ENCODE results near the gene UBE2G1.
"Not testable (repeated sequence)": the region's sequence is repeated elsewhere in the genome, so short reads cannot be mapped to it uniquely, and the experiment has no call there.

The UBE2G1 gene, protein sequence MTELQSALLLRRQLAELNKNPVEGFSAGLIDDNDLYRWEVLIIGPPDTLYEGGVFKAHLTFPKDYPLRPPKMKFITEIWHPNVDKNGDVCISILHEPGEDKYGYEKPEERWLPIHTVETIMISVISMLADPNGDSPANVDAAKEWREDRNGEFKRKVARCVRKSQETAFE

DNA sequence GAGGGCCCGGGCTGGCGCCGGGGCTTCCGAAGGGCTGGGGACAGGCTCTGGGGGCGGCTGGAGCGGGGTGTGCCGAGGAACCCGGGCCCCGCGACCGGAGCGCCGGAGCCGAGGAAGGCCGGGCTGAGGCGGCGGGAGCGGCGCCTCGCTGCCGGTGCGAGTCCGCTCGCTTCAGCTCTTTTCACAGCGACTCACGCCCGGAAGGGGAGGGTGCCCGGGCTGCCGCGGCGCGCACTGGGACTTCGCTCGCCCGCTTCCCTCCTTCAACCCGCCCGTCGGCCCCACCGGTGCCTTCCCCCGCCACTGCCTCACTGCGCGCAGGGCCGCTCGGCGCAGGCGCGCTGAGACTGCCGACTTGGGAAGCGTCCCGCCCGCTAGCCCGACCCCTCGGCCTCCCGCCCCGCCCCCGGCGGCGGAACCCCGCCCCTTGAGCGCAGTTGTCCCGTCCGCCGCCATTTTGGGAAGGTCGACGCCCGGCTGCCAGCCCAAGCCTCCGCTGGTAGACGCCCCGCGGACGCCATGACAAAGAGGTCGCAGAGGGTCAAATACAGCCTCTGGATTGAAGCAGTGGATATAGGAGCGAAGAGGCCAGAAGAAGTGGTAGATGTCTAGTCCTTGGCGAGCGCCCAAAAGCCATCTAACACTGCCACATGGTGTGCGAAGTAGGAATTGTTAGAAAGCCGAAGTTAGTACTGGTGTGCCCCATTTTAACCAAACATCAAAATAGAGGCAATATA is at the start of gene UBE2G1:
TSS of gene UBE2G1 (minus strand) at position 349 of the 737 bp plus-strand sequence. CDS start 359 bp downstream, outside the sequence.
- peak; percentile 98 for DNase-seq (ENCODE audit: low read depth, low spot score)

DNA sequence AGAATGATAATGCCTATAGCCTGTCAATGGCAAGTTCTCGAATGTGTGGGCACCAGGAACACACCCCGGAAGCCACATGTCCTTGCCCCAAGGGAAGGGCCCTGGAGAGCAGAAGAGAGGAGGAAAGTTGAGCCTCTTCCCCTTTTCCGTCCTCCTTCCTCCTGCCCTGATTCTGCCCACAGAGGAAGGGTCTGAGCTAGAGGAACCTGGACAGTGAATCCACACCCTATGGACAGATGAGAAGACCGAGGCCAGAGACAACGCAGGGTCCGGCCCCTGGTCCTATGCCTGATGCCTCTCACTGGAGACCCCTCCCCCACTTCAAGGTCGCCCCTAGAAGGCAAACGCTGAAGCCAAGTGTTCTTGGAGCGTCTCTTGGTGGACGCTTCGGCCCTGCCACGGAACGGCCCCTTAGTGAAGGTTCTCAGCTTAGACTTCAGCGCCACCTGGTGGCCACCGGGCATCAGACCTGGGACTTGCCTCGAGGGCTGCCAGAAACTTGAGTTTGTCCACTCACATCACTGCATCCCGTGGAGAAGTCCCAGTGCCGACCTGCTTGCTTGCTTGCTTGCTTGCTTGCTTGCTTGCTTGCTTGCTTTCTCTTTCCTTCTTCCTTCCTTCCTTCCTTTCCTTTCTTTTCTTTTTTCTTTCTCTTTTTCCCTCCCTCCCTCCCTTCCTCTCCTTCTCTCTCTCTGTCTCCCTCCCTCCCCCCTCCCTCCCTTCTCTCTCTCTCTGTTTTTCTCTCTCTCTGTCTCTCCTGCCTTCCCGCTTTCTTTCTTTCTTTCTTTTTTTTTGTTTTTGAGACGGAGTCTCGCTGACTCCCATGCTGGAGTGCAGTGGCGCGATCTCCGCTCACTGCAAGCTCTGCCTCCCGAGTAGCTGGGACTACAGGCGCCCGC is 46.7 kb upstream of the UBE2G1 start:
- peak; percentile 88 for DNase-seq (ENCODE audit: low read depth, low spot score)

DNA sequence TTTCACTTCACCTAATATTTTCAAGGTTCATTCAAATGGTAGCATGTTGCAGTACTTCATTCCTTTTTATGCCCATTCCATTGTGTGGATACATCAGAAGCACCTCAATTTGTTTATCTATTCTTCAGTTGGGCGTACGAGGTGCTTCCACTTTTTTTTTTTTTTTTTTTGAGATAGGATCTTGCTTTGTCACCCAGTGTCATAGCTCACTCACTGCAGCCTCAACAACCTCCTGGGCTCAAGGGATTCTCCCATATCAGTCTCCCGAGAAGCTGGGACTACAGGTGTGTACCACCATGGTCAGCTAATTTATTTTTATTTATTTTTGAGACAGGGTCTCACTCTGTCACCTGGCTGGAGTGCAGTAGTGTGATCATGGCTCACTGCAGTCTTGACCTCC is 44.7 kb upstream of the UBE2G1 start:
- no peak for DNase-seq (ENCODE audit: low read depth, low spot score)

DNA sequence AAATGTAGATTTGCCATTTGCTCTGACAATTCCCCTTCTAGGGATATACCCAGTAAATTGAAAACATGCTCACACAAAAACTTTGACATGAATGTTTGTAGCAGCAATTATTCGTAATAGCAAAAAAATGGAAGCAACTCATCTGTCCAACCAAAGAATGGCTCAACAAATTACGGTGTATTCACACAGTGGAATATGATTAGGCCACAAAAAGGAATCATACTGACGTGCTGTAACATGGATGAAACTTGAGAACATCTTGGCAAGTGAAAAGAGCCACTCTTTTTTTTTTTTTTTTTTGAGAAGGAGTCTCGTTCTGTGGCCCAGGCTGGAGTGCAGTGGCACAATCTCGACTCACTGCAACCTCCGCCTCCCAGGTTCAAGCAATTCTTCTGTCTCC is 43.2 kb upstream of the UBE2G1 start:
- no peak for DNase-seq (ENCODE audit: low read depth, low spot score)

DNA sequence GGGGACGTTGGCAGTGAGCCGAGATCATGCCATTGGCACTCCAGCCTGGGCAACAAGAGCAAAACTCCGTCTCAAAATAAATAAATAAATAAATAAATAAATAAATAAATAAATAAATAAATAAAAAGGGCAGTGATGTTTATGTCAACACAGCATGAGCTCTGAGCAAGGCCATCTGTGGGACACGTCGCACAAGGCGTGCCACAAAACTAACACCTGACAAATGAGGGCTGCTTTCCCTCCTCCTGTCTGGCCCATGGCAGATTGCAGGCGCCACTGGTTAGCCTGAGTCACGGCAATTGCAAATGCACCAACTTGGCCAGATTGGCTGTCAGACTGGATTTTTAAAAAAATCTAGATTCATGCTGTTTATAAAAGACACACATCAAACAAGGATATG is 41.4 kb upstream of the UBE2G1 start:
- DNase-seq (ENCODE audit: low read depth, low spot score) = no peak

DNA sequence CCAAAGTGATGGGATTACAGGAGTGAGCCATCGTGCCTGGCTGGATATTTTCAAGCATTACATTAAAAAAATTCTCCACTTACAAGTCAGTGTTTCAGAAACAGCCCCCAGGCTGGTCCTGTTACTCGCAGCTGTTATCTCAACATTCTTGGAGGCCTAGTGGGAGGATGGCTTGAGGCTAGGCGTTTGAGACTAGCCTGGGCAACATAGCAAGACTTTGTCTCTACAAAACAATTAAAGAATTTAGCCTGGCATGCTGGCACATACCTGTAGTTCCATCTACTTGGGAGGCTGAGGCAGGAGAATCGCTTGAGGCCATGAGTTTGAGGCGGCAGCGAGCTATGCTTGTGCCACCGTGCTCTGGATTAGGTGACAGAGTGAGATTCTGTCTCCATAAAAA is 40.7 kb upstream of the UBE2G1 start:
- no peak for DNase-seq (ENCODE audit: low read depth, low spot score)

DNA sequence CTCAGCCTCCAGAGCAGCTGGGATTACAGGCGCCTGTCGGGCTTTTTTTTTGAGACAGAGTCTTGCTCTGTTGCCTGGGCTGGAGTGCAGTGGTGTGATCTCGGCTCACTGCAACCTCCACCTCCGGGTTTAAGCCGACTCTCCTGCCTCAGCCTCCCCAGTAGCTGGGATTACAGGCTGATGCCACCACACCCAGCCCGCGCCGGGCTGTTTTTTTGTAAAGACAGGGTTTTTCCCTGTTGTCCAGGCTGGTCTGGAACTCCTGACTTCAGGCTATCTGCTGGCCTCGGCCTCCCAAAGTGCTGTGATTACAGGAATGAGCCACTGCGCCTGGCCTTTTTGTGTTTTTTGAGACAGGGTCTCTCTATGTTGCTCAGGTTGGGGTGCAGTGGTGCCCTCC is 39.9 kb upstream of the UBE2G1 start:
- no peak for DNase-seq (ENCODE audit: low read depth, low spot score)

DNA sequence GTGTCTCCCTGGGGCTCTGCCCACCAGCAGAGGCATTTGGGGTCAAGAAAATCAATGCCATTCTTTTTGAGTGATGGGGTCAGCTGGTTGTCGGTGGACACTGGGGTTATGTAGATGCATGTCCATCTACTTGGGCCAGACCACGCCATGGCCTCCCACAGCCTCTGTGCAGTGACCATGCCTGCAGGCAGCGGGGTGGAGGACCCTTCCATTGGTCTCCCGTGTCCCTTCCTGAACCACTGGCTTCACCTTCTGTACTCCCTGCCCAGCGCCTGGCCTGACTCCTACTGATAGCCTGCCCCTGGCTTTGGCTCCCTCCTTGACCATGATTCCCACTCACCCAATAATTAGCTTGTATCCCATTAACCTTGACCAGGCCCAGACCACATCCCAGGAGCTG is 39.2 kb upstream of the UBE2G1 start:
- no peak for DNase-seq (ENCODE audit: low read depth, low spot score)

DNA sequence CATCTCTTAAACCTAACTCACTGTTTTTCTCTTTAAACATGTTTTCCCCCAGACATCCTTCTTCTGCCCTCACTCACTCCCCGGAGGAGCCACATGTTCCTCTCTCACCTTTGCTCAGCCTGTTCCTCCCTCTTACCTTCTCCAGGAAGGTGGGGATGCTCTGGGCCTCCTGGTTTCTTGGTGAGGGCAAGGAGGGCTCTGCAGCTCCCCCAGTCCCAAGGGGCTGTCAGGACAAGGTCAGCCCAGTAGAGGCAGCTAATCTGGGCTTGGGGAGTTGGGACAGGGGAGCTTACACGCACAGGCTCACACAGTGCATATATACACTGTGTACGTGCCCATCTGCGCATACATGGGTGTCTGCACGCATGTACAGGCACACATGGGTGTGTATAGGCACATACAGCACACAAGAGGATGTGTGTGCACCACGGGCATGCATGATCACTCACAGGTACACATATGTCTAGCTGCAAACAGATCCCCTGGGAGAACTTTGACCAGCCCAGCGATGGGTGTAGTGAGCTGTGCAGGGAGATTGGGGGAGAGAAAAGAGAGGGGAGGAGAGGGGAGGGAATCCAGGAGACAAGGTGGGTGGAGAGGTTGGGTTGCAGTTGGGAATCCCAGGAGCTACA is 38.7 kb upstream of the UBE2G1 start:
- DNase-seq (ENCODE audit: low read depth, low spot score) = no peak

DNA sequence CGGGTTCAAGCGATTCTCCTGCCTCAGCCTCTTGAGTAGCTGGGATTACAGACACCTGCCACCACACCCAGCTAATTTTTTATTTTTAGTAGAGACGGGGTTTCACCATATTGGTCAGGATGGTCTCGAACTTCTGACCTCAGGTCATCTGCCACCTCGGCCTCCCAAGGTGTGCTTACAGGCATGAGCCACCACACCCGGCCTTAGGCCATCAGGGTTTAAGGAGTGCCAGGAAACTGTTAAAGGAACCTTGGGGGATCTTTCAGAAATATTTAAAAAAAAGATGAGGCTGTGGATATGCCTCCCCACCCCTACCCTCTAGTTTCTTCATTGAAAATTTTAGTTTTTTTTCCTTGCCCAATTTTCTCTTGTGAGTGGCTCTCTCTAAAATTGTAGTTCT is 31.4 kb upstream of the UBE2G1 start:
- no peak for DNase-seq (ENCODE audit: low read depth, low spot score)

DNA sequence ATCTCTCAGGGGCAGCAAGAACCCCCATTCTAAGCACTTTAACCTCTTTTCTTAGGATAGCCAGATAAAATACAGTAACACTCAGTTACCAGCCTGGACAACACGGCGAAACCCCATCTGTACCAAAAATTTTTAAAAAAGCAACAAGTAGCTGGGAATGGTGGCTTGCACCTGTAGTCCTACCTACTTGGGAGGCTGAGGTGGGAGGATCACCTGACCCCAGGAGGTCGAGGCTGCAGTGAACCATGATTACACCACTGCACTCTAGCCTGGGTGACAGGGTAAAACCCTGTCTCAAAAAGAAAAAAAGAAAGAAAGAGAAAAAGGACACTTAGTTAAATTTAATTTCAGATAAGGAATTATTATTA is 28.6 kb upstream of the UBE2G1 start:
- no peak for DNase-seq (ENCODE audit: low read depth, low spot score)

DNA sequence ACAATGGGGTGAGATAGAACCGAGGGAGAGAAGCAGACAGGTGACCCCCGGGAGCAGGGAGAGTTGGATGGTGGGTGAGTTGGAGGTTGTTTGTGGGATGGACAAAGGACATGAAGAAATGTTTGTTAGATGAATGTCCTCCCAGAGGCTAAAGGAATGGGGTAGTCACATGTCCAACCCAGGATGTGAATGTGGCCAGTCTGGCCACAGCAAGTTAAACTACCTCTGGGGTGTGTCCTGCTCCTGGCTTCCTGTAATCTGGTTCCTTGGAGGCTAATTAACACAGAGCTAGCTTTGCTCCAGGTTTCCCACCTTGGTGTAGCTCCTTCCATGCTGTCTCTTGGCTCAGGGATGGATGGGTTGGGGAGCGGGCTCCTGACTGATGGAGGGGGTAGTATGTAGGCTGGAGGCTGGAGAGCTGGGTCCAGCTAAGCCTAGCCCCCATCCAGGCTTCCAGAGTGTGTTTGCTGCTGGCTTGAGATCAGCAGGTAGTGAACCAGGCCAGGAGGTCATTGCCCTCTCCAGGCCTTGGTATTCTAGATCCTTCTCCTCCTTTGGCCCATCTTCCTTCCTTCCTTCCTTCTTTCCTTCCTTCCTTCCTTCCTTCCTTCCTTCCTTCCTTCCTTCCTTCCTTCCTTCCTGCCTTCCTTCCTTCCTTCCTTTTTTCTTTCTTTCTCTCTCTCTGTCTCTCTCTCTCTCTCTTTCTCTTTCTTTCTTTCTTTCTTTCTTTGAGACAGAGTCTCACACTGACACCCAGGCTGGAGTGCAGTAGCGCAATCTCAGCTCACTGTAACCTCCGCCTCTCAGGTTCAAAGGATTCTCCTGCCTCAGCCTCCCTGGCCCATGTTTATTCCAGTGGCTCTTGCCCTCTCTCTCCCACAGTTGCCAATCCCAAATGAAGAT is 28.0 kb upstream of the UBE2G1 start:
- no peak for DNase-seq (ENCODE audit: low read depth, low spot score)

DNA sequence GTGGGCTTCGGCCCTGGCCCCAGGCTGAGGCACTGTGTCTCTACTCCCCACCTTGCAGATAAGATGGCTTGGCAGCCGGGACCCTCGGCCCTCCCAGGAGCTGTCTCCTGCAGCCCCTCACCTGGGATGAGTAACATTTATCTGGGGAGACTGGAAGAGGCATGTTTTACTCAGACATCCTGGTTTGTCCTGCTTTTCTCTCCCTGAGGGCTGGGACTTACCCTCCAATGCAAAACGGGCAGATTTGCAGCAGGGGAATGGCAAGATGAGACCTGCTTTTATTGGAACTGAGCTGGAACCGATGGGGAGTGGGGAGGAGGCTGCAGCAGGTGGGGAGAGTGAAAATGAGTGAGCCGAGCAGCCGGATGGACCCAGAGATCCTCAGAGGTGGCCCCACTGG is 27.3 kb upstream of the UBE2G1 start:
- DNase-seq (ENCODE audit: low read depth, low spot score) = no peak

DNA sequence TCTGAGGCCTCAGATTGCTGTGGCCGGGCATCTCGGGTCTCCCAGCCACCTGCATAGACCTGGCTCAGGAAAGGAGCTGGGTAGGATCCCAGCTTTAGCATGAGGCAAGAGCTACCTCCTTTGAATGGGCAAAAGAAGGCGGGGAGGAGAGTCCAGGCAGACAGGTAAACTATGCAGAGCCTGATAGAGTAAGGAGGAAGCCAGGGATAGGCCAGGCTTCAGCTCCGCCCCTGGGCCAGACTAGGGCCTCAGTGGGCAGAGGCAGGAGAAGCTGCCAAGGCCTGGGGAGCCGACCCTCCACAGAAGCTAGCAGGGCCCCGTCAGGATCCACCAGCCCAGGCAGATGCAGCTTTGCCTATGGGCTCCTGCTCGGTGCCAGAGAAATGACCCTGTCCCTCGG is 22.6 kb upstream of the UBE2G1 start:
- no peak for DNase-seq (ENCODE audit: low read depth, low spot score)

DNA sequence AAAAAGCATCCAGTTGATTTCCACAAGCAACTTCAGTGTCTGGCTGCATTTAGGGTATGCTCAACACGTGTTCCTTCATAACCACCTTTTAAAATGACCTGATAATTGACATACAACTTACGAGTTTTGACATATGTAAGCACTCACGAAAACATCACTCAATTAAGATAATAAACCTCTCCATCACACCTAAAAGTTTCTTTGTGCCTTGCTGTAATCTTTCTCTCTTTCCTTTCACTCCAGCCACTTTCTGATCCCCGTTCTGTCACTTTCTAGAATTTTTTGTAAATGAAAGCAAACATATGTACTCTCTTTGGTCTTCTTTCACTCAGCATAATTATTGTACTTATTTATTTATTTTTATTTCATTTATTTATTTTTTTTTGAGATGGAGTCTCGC is 20.7 kb upstream of the UBE2G1 start:
- DNase-seq (ENCODE audit: low read depth, low spot score) = no peak

DNA sequence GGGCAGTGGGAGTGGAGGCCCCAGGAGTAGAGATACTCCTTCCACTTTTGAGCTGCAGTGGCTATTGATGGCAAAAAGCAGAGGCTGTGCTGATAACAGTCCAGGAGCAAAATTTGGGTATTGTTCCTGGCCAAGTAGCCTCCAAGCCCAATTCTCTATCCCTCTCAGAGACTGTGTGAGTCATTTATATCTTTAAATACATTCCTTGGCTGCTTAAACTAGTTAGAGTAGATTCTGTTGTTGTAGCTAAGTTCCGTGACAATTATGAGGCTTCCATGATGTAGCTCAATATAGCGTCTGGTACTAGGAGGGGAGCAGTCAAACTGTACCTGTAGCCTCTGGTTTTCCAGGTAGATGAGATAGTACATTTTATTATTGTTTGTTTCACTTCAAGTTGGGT is 19.9 kb upstream of the UBE2G1 start:
- no peak for DNase-seq (ENCODE audit: low read depth, low spot score)

DNA sequence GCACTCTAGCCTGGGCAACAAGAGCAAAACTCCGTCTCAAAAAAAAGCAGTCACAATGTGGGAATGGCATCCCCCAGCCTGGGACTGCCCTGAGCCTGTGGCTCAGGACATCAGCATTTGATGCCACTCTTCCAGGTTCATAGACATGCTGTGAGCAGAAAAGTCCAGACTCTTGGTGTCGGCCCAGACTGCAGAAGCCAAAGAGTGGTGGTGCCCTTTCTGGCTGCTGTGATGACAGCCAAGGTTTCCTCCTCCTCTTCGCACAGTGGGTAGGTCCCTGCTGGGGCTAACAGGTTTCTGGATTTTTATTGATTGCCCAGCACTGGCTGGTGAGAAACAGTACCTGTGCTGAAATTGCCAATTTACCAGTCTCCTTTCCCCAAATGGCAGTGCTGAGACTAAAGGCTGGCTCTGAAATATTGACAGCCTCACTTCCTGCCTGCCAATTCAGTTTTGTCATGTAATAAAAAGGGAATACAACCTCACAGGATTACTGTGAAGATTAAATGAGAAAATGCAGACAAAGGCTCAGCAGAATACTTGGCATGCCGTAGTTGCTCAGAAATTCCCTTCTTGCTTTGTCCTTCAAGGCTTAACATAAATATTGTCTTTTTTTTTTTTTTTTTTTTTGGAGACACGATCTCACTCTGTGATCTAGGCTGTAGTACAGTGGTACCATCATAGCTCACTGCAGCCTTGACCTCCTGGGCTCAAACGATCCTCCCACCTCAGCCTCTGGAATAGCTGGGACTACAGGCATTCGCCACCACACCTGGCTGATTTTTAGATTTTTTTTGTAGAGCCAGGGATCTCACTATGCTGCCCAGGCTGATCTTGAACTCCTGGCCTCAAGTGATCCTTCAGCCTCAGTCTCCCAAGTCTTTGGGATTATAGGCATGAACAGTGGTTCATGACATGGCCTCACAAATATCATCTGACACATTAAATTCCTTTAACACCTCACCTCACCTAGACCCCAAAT is 15.5 kb upstream of the UBE2G1 start:
- no peak for DNase-seq (ENCODE audit: low read depth, low spot score)

DNA sequence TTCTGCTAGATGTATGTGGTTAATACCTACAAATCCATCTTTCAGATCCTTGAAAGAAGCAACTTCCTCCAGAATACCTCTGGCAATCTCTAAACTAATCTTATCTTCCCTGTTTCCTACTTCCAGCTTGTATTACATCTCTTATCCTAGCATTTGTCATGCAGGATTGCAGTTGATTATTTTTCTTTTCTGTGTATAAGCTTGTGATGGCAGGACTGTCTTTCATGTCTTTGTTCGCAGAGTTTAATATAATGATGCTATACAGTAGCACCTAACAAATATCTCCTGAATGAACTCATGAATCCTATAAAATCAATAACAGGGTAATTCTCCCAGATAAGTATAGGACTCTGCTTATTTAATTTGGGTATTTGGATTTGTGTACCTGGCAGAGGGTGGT is 12.2 kb upstream of the UBE2G1 start:
- no peak for DNase-seq (ENCODE audit: low read depth, low spot score)

DNA sequence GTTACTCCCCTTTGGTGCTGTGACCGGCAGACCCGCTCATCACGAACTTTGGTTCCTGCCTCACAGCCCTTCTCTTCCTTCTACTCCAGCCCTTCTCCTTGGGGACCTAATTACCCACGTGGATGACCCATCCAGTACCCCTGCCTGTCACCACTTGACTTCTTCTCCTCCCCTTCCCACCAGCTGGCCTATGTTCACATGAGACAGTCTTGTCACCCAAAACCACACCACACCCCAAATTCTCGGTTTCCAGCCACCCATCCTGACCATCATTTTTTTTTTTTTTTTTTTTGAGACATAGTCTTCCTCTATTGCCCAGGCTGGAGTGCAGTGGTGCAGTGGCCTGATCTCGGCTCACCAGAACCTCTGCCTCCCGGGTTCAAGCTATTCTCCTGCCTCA is 10.8 kb upstream of the UBE2G1 start:
- not testable (repeated sequence) for DNase-seq (ENCODE audit: low read depth, low spot score)

Measured in activated CD4-positive, CD25-positive, alpha-beta regulatory T cell treated with anti-CD3 and anti-CD28 coated beads, Interleukin-2, amount 50 U/mL, for 16 hours (primary cell).